Nephron (organoid): ENCODE measurements around the gene SCFD1.

Source experiments
- H3K27ac Mint-ChIP-seq, 3 experiments: 2 replicates each; pipeline ENCODE4 v1.8.0; 2020; ENCODE audit warnings: mixed read lengths in 3 of 3, mild to moderate bottlenecking in 2 of 3, moderate library complexity in 1 of 3
- H3K27me3 Mint-ChIP-seq: 2 replicates; pipeline ENCODE4 v1.8.0; 2021; ENCODE audit warnings: low read depth, mild to moderate bottlenecking, moderate library complexity, mixed read lengths
- H3K36me3 Mint-ChIP-seq: 2 replicates; pipeline ENCODE4 v1.8.0; 2020; ENCODE audit warnings: low read depth, mixed read lengths
- H3K4me1 Mint-ChIP-seq: 2 replicates; pipeline ENCODE4 v1.8.0; 2020; ENCODE audit warnings: mixed read lengths
- H3K4me3 Mint-ChIP-seq, 3 experiments: 2 replicates each; pipeline ENCODE4 v1.8.0; 2020; ENCODE audit warnings: mild to moderate bottlenecking in 3 of 3, mixed read lengths in 3 of 3, moderate library complexity in 2 of 3
- H3K9me3 Mint-ChIP-seq: 2 replicates; pipeline ENCODE4 v1.8.0; 2020; ENCODE audit warnings: mixed read lengths
- TF ChIP-seq, protein P1 (sequence below), 3 experiments: fragments of 200-600 bp; sonication (generic); IDR thresholded peaks; one replicate each; pipeline ENCODE4 v1.5.0; 2021; ENCODE audit warnings: antibody characterized with exemption in 3 of 3; ENCODE audit not compliant: unreplicated experiment in 3 of 3

Gene SCFD1

DNA sequence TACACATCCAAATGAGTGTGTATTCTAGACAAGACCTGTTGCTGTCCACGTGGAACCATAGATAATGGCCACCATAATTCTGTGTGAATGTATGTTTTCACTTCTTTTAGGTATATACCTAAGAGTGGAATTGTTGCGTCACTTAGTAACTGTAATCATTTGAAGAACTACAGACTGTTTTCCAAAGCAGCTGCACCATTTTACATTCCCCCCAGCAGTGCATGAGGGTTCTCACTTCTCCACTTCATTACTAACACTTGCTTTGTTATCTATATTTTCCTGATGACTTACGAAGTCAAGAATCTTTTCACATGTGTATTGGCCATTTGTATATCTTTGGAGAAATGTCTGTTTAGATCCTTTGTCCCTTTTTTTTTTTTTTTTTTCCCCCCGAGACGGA lies 106.4 kb downstream of the SCFD1 start:
- TF ChIP-seq, protein P1, sequence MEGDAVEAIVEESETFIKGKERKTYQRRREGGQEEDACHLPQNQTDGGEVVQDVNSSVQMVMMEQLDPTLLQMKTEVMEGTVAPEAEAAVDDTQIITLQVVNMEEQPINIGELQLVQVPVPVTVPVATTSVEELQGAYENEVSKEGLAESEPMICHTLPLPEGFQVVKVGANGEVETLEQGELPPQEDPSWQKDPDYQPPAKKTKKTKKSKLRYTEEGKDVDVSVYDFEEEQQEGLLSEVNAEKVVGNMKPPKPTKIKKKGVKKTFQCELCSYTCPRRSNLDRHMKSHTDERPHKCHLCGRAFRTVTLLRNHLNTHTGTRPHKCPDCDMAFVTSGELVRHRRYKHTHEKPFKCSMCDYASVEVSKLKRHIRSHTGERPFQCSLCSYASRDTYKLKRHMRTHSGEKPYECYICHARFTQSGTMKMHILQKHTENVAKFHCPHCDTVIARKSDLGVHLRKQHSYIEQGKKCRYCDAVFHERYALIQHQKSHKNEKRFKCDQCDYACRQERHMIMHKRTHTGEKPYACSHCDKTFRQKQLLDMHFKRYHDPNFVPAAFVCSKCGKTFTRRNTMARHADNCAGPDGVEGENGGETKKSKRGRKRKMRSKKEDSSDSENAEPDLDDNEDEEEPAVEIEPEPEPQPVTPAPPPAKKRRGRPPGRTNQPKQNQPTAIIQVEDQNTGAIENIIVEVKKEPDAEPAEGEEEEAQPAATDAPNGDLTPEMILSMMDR (IDR thresholded peaks at IDR 0.05; ENCODE audit: unreplicated experiment in 3 of 3) = no peak
- H3K27me3 Mint-ChIP-seq = no peaks in the 10 kb centered on the region
- H3K9me3 Mint-ChIP-seq = peaks cover 5% of the 10 kb centered on the region
- H3K4me1 Mint-ChIP-seq = peaks cover 6% of the 10 kb centered on the region
- no peak overlapping the region for H3K27ac Mint-ChIP-seq
- no peak overlapping the region for H3K4me3 Mint-ChIP-seq
- peaks cover 79% of the 10 kb centered on the region for H3K36me3 Mint-ChIP-seq

DNA sequence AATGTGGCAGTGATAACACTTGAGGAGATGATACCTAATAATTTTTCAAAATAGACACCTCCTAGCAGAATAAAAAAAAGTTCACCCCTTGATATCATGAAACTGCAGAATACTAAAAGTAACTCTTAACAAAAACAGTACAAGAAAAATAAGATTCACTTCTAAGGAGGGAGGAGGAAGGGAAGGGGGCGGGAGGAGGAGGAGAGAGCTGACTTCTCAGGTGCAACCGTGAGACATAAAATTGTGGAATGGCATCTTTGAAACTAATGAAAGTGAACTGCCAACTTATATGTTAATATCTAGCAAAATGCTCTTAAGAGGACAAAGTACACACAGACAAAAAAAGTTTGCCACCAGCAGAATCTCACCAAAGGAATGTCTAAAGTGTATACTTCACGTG lies 115.8 kb downstream of the SCFD1 start:
- H3K9me3 Mint-ChIP-seq = no peaks in the 10 kb centered on the region
- no peaks in the 10 kb centered on the region for H3K27me3 Mint-ChIP-seq
- TF ChIP-seq, protein P1 (IDR thresholded peaks at IDR 0.05; ENCODE audit: unreplicated experiment in 3 of 3) = no peak
- H3K4me3 Mint-ChIP-seq = no peak overlapping the region
- H3K36me3 Mint-ChIP-seq = peaks cover 41% of the 10 kb centered on the region
- H3K4me1 Mint-ChIP-seq = no peaks in the 10 kb centered on the region
- peak overlapping the region in 2 of 3 experiments; percentile 1 to 19 for H3K27ac Mint-ChIP-seq

DNA sequence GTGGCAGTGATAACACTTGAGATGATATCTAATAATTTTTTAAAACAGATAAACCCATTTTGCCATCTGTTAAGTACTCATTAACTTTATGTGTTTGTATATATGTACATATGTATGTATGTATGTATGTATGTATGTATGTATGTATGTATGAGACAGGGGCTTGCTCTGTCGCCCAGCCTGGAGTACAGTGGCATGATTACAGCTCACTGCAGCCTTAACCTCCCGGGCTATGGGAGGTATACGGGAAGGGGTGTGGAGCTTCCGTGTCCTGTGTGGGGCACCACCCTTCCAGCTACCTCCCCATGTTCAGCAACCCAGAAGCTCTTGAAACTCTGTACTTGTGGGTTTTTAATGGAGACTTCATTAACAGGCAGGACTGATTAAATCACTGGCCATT lies 116.9 kb downstream of the SCFD1 start:
- Mint-ChIP-seq H3K27ac (no peak overlapping the region), H3K9me3 (no peaks in the 10 kb centered on the region), H3K4me1 (no peaks in the 10 kb centered on the region), H3K4me3 (no peak overlapping the region), H3K36me3 (peaks cover 36% of the 10 kb centered on the region), H3K27me3 (no peaks in the 10 kb centered on the region)
- TF ChIP-seq, protein P1 (IDR thresholded peaks at IDR 0.05; ENCODE audit: unreplicated experiment in 3 of 3) = no peak

DNA sequence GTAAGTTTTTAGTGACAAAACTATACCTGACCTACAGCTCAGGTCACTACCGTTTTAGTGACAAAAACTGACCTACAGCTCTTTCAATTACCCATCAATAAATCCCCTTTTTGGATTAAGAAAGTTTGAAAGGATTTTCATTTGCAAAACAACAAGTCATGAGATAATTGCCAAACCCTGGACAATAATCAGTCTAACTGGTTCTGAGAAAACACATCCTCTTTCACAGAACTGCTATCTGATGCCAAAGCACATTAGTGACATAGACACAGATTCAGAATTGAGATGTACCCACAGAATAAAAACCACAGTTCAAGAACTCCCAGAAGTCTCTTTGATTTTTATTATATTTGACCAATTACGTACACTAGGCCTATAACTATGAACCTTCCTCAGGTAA lies 126.2 kb downstream of the SCFD1 start:
- Mint-ChIP-seq H3K27me3 (no peaks in the 10 kb centered on the region), H3K4me1 (no peaks in the 10 kb centered on the region), H3K36me3 (no peaks in the 10 kb centered on the region), H3K27ac (no peak overlapping the region), H3K9me3 (no peaks in the 10 kb centered on the region), H3K4me3 (no peak overlapping the region)
- TF ChIP-seq, protein P1 (IDR thresholded peaks at IDR 0.05; ENCODE audit: unreplicated experiment in 3 of 3) = no peak

DNA sequence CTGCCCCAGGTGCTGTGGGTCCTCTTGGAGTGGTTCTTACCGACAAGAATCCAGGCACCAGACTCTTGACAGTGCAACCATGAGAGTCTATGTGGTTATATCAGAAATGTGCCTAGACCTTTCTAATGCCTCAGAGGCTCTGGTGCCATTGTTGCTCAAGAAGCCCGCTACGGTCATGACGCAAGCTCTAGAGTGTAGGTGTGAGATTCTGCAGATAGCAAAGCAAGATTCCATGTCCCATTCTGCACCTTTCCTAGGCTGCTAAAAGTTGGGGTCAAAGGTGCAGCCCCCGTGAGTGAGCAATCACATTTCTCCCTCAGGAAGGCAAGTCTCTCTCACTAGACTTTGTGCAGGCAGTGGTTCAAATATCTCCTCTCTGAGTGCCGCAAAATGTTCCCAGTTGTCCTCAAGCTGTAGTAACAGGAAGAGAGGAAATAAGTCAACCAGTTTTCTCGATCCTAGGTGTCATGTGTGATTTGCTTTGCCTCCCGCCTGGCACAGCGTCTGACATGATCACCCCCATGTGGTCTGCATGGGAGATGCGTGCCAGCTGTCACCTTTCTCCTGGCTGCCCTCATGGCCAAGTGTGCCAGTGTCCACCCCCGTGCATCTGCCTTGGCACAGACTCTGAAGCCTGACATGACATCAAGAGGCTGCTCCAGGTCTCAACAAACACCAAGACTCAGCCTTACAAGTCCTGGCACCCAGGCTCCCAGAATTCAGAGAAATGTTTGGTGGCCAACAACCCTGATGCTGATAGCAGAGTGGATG lies 129.7 kb downstream of the SCFD1 start:
- H3K27me3 Mint-ChIP-seq = no peaks in the 10 kb centered on the region
- no peaks in the 10 kb centered on the region for H3K9me3 Mint-ChIP-seq
- no peaks in the 10 kb centered on the region for H3K4me1 Mint-ChIP-seq
- TF ChIP-seq, protein P1 (IDR thresholded peaks at IDR 0.05; ENCODE audit: unreplicated experiment in 3 of 3) = no peak
- no peak overlapping the region for H3K27ac Mint-ChIP-seq
- H3K36me3 Mint-ChIP-seq = no peaks in the 10 kb centered on the region
- no peak overlapping the region for H3K4me3 Mint-ChIP-seq

DNA sequence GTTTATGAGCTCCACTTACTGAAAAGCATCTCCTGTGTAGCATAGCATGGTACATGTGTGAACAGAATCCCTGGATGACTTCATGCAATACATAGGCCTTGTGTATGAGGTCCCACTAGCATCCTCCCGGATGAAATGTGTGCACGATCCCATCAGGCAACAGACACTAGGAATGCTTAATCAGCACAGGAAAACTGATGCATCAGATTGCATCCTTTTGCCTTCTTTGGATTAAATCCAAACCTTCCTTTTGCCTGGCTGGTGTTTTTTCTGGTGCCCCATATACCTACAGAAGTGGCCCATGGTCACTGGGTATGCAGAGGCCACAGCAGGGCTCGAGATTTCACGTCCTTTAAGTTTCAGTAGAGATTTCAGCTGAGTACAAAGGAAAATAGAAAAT lies 131.3 kb downstream of the SCFD1 start:
- no peak overlapping the region for H3K4me3 Mint-ChIP-seq

More for the DNA sequence above, 131.3 kb downstream of the SCFD1 start:
- Mint-ChIP-seq H3K4me1 (no peaks in the 10 kb centered on the region), H3K27me3 (no peaks in the 10 kb centered on the region), H3K27ac (no peak overlapping the region), H3K36me3 (no peaks in the 10 kb centered on the region), H3K9me3 (no peaks in the 10 kb centered on the region)
- TF ChIP-seq, protein P1 (IDR thresholded peaks at IDR 0.05; ENCODE audit: unreplicated experiment in 3 of 3) = no peak
